Cardiac muscle cell (in vitro differentiated cells and primary cell): ENCODE results near the gene FOXE3. TPM values are rescaled to one million over a fixed set of nuclear protein-coding genes. Genes with fewer than 3 reads are reported as not detected.
"Not testable (repeated sequence)": the region's sequence is repeated elsewhere in the genome, so short reads cannot be mapped to it uniquely, and the experiment has no call there.

Experiments
- DNase-seq, 2 donors: peaks; one replicate each; pipeline versions ENCODE4 v3.0.0 to v3.0.0-alpha.2; 2010 to 2017; ENCODE audit warnings: low read depth in 1 of 2, low spot score in 1 of 2
- H3K27ac ChIP-seq: fragments of 200-600 bp; sonication (generic); 2 replicates; pipeline ENCODE4 v1.5.1; 2016
- H3K27me3 ChIP-seq: fragments of 200-600 bp; sonication (generic); 2 replicates; pipeline ENCODE4 v1.6.0; 2016; ENCODE audit warnings: control low read depth
- H3K36me3 ChIP-seq: fragments of 200-600 bp; sonication (generic); 2 replicates; pipeline ENCODE4 v1.5.1; 2016; ENCODE audit warnings: control low read depth
- H3K4me1 ChIP-seq: fragments of 200-600 bp; sonication (generic); 2 replicates; pipeline ENCODE4 v1.8.1; 2017; ENCODE audit warnings: low read depth, mild to moderate bottlenecking, mixed run types
- H3K4me3 ChIP-seq: fragments of 200-600 bp; sonication (generic); 2 replicates; pipeline ENCODE4 v1.5.1; 2016; ENCODE audit warnings: mild to moderate bottlenecking
- H3K9me3 ChIP-seq: fragments of 200-600 bp; sonication (generic); 2 replicates; pipeline ENCODE4 v1.5.1; 2017; ENCODE audit warnings: low read depth, mild to moderate bottlenecking, control low read depth
- CTCF ChIP-seq: IDR thresholded peaks from 2 replicates; pipeline ENCODE4 v1.5.1; 2012; ENCODE audit warnings: low read depth, mild to moderate bottlenecking, low read length
- polyA plus RNA-seq: library from polyadenylated mRNA; unstranded; fragments of >200 nt; fragmentation: Nextera tagmentation; extraction: Ambion mirVana; gene quantifications from 2 replicates; pipeline ENCODE4 v1.2.1, GENCODE V29; 2016
- total RNA-seq: library from RNA; depleted of rRNA; stranded (reverse); fragments of >200 nt; gene quantifications from 2 replicates; pipeline ENCODE4 v1.2.3, GENCODE V29; 2016

FOXE3 gene
- total and polyA plus RNA-seq, 2 experiments from 2014 or later, result not detected

- no peak for DNase-seq
- Histone ChIP-seq H3K4me1 (peaks cover 3% of the 10 kb centered on the region), H3K27ac (no peak overlapping the region), H3K9me3 (no peaks in the 10 kb centered on the region), H3K36me3 (no peaks in the 10 kb centered on the region), H3K4me3 (no peak overlapping the region), H3K27me3 (peaks cover 100% of the 10 kb centered on the region)
- no peak for TF ChIP-seq CTCF
Observed at GRCh38 chr1:47445823-47446550, 29.9 kb downstream of the FOXE3 start.

- TF ChIP-seq CTCF, result no peak
- DNase-seq, result no peak
- Histone ChIP-seq H3K9me3 (no peaks in the 10 kb centered on the region), H3K36me3 (no peaks in the 10 kb centered on the region), H3K27me3 (peaks cover 96% of the 10 kb centered on the region), H3K4me1 (peaks cover 3% of the 10 kb centered on the region), H3K27ac (no peak overlapping the region), H3K4me3 (no peak overlapping the region)
Observed at GRCh38 chr1:47448462-47449222, 32.6 kb downstream of the FOXE3 start.

GRCh38 chr1:47449822-47450552 lies 33.9 kb downstream of the FOXE3 start:
- Histone ChIP-seq H3K27ac (no peak overlapping the region), H3K4me1 (no peaks in the 10 kb centered on the region), H3K27me3 (peaks cover 84% of the 10 kb centered on the region), H3K9me3 (no peaks in the 10 kb centered on the region), H3K36me3 (no peaks in the 10 kb centered on the region), H3K4me3 (no peak overlapping the region)
- TF ChIP-seq CTCF, result peak; percentile 60
- DNase-seq, result peak; percentile 43 to 56

- TF ChIP-seq CTCF, result no peak
- no peaks in the 10 kb centered on the region for H3K4me1 ChIP-seq
- no peak for DNase-seq
- peaks cover 81% of the 10 kb centered on the region for H3K27me3 ChIP-seq
- H3K27ac ChIP-seq, result no peak overlapping the region
- H3K36me3 ChIP-seq, result no peaks in the 10 kb centered on the region
- no peaks in the 10 kb centered on the region for H3K9me3 ChIP-seq
- H3K4me3 ChIP-seq, result no peak overlapping the region
Observed at GRCh38 chr1:47450606-47451005, 34.5 kb downstream of the FOXE3 start.

GRCh38 chr1:47452426-47452825 lies 36.3 kb downstream of the FOXE3 start:
- Histone ChIP-seq H3K4me3 (no peak overlapping the region), H3K27ac (no peak overlapping the region), H3K9me3 (no peaks in the 10 kb centered on the region), H3K27me3 (peaks cover 62% of the 10 kb centered on the region), H3K4me1 (no peaks in the 10 kb centered on the region), H3K36me3 (no peaks in the 10 kb centered on the region)
- TF ChIP-seq CTCF, result no peak
- DNase-seq, result no peak

- not testable (repeated sequence) for H3K4me1 ChIP-seq, H3K27ac ChIP-seq, H3K4me3 ChIP-seq, DNase-seq, H3K9me3 ChIP-seq, H3K36me3 ChIP-seq
- H3K27me3 ChIP-seq, result peaks cover 57% of the 10 kb centered on the region
Observed at GRCh38 chr1:47453910-47454309, 37.8 kb downstream of the FOXE3 start.
